Spleen (tissue), 11 donors: ENCODE results near the gene CIRBP. TPM values are rescaled to one million over a fixed set of nuclear protein-coding genes. Genes with fewer than 3 reads are reported as not detected.

Experiments
- DNase-seq: peaks from one replicate; pipeline ENCODE4 v3.0.0-alpha.2; 2020
- H3K27ac ChIP-seq, 8 donors: fragments of 200-600 bp; sonication (generic) in 7 of 8; 1 replicate in 4 of 8; 2 replicates in 4 of 8; pipeline versions ENCODE4 v1.5.0 to v1.8.0; 2016 to 2021; ENCODE audit warnings: inconsistent platforms in 4 of 8, mild to moderate bottlenecking in 4 of 8, moderate library complexity in 1 of 8
- H3K27me3 ChIP-seq, 7 donors: fragments of 200-600 bp; sonication (generic) in 6 of 7; replicated peaks in 1 of 7; 1 replicate in 4 of 7; 2 replicates in 3 of 7; pipeline versions ENCODE4 v1.5.0 to v1.8.0; 2016 to 2021; ENCODE audit warnings: inconsistent platforms in 3 of 7, mild to moderate bottlenecking in 1 of 7
- H3K36me3 ChIP-seq, 6 donors: fragments of 200-600 bp; sonication (generic) in 5 of 6; 1 replicate in 4 of 6; 2 replicates in 2 of 6; pipeline versions ENCODE4 v1.5.0 to v1.8.0; 2016 to 2021; ENCODE audit warnings: inconsistent platforms in 2 of 6
- H3K4me1 ChIP-seq, 6 donors: fragments of 200-600 bp; sonication (generic) in 5 of 6; 1 replicate in 3 of 6; 2 replicates in 3 of 6; pipeline versions ENCODE4 v1.5.0 to v1.8.0; 2016 to 2021; ENCODE audit warnings: inconsistent platforms in 3 of 6
- H3K4me3 ChIP-seq, 8 donors: fragments of 200-600 bp; sonication (generic) in 7 of 8; 1 replicate in 4 of 8; 2 replicates in 4 of 8; pipeline versions ENCODE4 v1.5.0 to v1.8.0; 2016 to 2021; ENCODE audit warnings: inconsistent platforms in 4 of 8, mild to moderate bottlenecking in 4 of 8, moderate library complexity in 2 of 8
- H3K9me3 ChIP-seq, 8 donors: fragments of 200-600 bp; sonication (generic) in 7 of 8; 1 replicate in 4 of 8; 2 replicates in 4 of 8; pipeline versions ENCODE4 v1.5.0 to v1.8.0; 2016 to 2021; ENCODE audit warnings: inconsistent platforms in 4 of 8
- CTCF ChIP-seq, 11 experiments: fragments of 200-600 bp in 7 of 11; fragments of 450-650 bp in 4 of 11; sonication (generic) in 4 of 11; IDR thresholded peaks in 8 of 11; conservative IDR thresholded peaks in 3 of 11; 1 replicate in 7 of 11; 2 replicates in 4 of 11; pipeline versions ENCODE4 v1.4.0 to v1.8.0; 2016 to 2021; ENCODE audit warnings: antibody characterized with exemption in 11 of 11, inconsistent platforms in 4 of 11, mild to moderate bottlenecking in 1 of 11
- POLR2A ChIP-seq, 3 donors: fragments of 450-650 bp; IDR thresholded peaks; one replicate each; pipeline ENCODE4 v1.5.1; 2017; ENCODE audit warnings: antibody characterized with exemption in 3 of 3, mild to moderate bottlenecking in 1 of 3
- POLR2AphosphoS5 ChIP-seq, 3 donors: sonication (generic); formaldehyde crosslinking; IDR thresholded peaks; one replicate each; pipeline ENCODE4 v1.5.1; 2017; ENCODE audit warnings: antibody characterized with exemption in 3 of 3
- WGBS, 5 donors: extraction: QIAGEN DNeasy Blood & Tissue Kit in 3 of 5; methylation state at CpG; one replicate each; pipeline versions ENCODE4 v1.1.5 to v1.1.7; 2013 to 2018; 5-methylcytosine and 5-hydroxymethylcytosine counted together
- intact Hi-C: fragments of 100-400 bp; cut with DNase I; formaldehyde crosslinking; loops from one replicate; pipeline ENCODE4 v1.15.0; 2023; ENCODE audit warnings: low total_unique reads
- polyA plus RNA-seq, 3 donors: library from polyadenylated mRNA; stranded (reverse); fragments of 200-250 nt; gene quantifications; one replicate each; pipeline ENCODE4 v1.2.1, GENCODE V29; 2013
- total RNA-seq, 7 donors: library from RNA; depleted of rRNA in 3 of 7; stranded (reverse); fragments of >200 nt in 3 of 7; fragmentation: NEBNext Ultra II Directional in 4 of 7; extraction: Animal tissue kit (Norgen Biotek cat#: 25700) in 4 of 7; gene quantifications; one replicate each; pipeline versions ENCODE4 v1.1.0 to v1.2.1, GENCODE V29; 2016 to 2021
- donor health status: healthy with polysubstance abuse.
- donor health status: DM: no; HTN: no; CAD: no; lungs with moderate emphysema.
- donor health status: DM: no; HTN: no; CAD: no.
- donor health status: Bipolar disorder and iron deficiency.
- donor health status: healthy.
- donor health status: DM: no; HTN: no; CAD: no.
- donor health status: DM: yes; HTN: yes; CAD: no.

The CIRBP gene
- total and polyA plus RNA-seq, 10 donors, result 333 to 894 (median 516) TPM

GRCh38 chr19:1247748-1248138, 21.4 kb upstream of the CIRBP start:
- Histone ChIP-seq H3K36me3 (peaks cover 0 to 43% (median 13%) of the 10 kb centered on the region in 6 donors), H3K27ac (peak overlapping the region; percentile 97 to 100 (median 99)), H3K4me1 (peaks cover 34 to 74% (median 67%) of the 10 kb centered on the region in 6 donors), H3K4me3 (peak overlapping the region; percentile 67 to 99 (median 94)), H3K27me3 (no peaks in the 10 kb centered on the region), H3K9me3 (no peaks in the 10 kb centered on the region)
- 60 to 76% (median 62%) methylated on average over 5 to 8 of the region's 8 CpGs for whole genome bisulfite sequencing, 5 donors
- TF ChIP-seq POLR2AphosphoS5 (IDR thresholded peaks at IDR 0.05) (no peak), POLR2A (IDR thresholded peaks at IDR 0.05) (no peak), CTCF (IDR thresholded peaks at IDR 0.05 in 8 of 11, conservative IDR thresholded peaks at IDR 0.05 in 3 of 11) (no peak)
- DNase-seq, result no peak
- intact Hi-C loops, result no loop called here

GRCh38 chr19:1248139-1248785, 20.9 kb upstream of the CIRBP start, which contains the start of gene MIDN:
MIDN (plus strand) TSS chr19:1248583; CDS start chr19:1250297, 1,714 bp downstream.
- DNase-seq, result peak; percentile 96
- H3K9me3 ChIP-seq, result no peaks in the 10 kb centered on the region
- peak within 1 kb of the TSS; percentile 67 to 99 (median 94) for H3K4me3 ChIP-seq
- peak within 1 kb of the TSS; percentile 97 to 100 (median 99) for H3K27ac ChIP-seq
- no peaks in the 10 kb centered on the region for H3K27me3 ChIP-seq
- H3K4me1 ChIP-seq, result peaks cover 35 to 74% (median 66%) of the 10 kb centered on the region in 6 donors
- H3K36me3 ChIP-seq, result peaks cover 0 to 40% (median 13%) of the 10 kb centered on the region in 6 donors
- 0 to 1% (median 0%) methylated on average over 13 to 60 of the region's 60 CpGs for WGBS, 5 donors
- intact Hi-C loops, result no loop called here
- TF ChIP-seq CTCF (IDR thresholded peaks at IDR 0.05 in 8 of 11, conservative IDR thresholded peaks at IDR 0.05 in 3 of 11), result peak in 7 of 11 experiments; percentile 12 to 65 (median 36)
- TF ChIP-seq POLR2AphosphoS5 (IDR thresholded peaks at IDR 0.05), result peak; percentile 91 to 96 (median 93)
- peak; percentile 35 to 89 (median 74) for TF ChIP-seq POLR2A (IDR thresholded peaks at IDR 0.05)

- Histone ChIP-seq H3K4me1 (peaks cover 35 to 74% (median 66%) of the 10 kb centered on the region in 6 donors), H3K36me3 (peaks cover 0 to 39% (median 17%) of the 10 kb centered on the region in 6 donors), H3K27me3 (no peaks in the 10 kb centered on the region), H3K9me3 (no peaks in the 10 kb centered on the region), H3K27ac (peak overlapping the region; percentile 97 to 100 (median 99)), H3K4me3 (peak overlapping the region; percentile 67 to 99 (median 94))
- TF ChIP-seq POLR2A (IDR thresholded peaks at IDR 0.05) (peak in 1 of 3 donors; percentile 65), CTCF (IDR thresholded peaks at IDR 0.05 in 8 of 11, conservative IDR thresholded peaks at IDR 0.05 in 3 of 11) (peak; percentile 70 to 94 (median 86)), POLR2AphosphoS5 (IDR thresholded peaks at IDR 0.05) (peak in 1 of 3 donors; percentile 62)
- intact Hi-C loops, result no loop called here
- peak; percentile 96 for DNase-seq
- 0 to 2% (median 0%) methylated on average over 9 to 74 of the region's 74 CpGs for WGBS, 5 donors
Measured at GRCh38 chr19:1248786-1249297, 20.3 kb upstream of the CIRBP start.
